ENCODE data around the gene GAS7.

DNA sequence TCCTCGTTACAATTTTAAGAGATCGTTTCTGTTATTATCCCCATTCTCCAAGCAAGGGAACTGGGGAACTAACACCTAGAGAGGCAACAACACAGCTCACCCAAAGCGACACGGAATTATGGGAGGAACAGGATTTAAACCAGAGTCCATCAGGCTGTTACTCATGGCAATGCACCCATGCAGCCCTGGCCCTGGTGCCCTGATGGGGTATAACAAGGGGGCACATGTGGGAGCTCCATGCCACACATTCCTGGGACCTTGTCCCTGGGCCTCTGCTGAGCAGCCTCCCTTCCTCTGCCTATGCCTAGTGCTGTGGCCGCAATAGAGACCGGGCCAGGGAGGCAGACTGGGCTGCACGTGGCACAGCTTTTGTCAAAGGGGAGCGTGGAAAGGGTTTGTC, 280.1 kb downstream of the GAS7 start:
- TF ChIP-seq POLR2A (IDR thresholded peaks at IDR 0.05; ENCODE audit: low read length): no peak
- no peak for TF ChIP-seq GATA1 (IDR thresholded peaks at IDR 0.05; ENCODE audit: low read depth, low read length)
